ENCODE data around the gene FAM167B.

DNA sequence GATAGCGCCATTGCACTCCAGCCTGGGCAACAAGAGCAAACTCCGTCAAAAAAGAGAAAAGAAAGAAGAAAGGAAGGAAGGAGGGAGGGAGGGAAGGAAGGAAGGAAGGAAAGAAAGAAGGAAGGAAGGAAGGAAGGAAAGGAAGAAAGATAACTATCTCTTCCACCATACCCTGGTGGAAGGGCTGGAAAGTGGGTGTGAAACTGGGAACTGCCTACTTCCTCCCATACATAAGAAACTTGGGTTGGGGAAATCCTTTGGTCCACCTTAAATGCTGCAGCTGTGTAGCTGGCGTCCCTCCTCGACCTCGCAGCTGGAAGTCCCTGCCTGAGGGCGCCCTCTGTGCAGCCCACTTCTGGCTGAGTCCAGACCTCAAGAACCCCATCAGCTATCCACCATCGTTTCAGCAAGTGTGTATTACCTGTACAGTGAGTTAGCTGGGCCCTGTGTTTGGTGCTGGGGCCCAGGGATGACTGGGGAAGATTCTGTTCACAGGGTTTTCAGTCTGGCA lies 4.6 kb upstream of the FAM167B start:
- TF ChIP-seq POLR2AphosphoS5 (IDR thresholded peaks at IDR 0.05; ENCODE audit: low read depth, low read length), result no peak
- TF ChIP-seq POLR2A (IDR thresholded peaks at IDR 0.05; ENCODE audit: low read depth, low read length), result no peak

All from GM12892 (cell line).